A549 (cell line): ENCODE data around the gene MEPE. TPM values are rescaled to one million over a fixed set of nuclear protein-coding genes. Genes with fewer than 3 reads are reported as not detected.
A peak's percentile ranks its signal among the peaks of the same experiment; 100 is the strongest.

Source experiments
- ATAC-seq, 2 experiments: fragments of 200-7000 bp in 1 of 2; fragments of >200 bp in 1 of 2; cut with Nextera tagmentation in 1 of 2; cut with Tn5 transposase in 1 of 2; 3 replicates each; pipeline versions ENCODE4 v1.8.0 to v1.9.1; 2018 to 2020; ENCODE audit warnings: mild to moderate bottlenecking in 1 of 2, moderate library complexity in 1 of 2
- CTCF ChIA-PET: fragments of 300-600 bp; sonication (Branson Sonifier 250); formaldehyde crosslinking; extraction: SDS; loops from one replicate; lab custom pipeline; 2021; ENCODE audit warnings: antibody characterized with exemption, inconsistent platforms; lab: Yijun Ruan, JAX
- POLR2A ChIA-PET: fragments of 350-600 bp; formaldehyde crosslinking; extraction: SDS; loops from one replicate; lab custom pipeline; 2021; ENCODE audit warnings: antibody characterized with exemption, inconsistent platforms; lab: Yijun Ruan, JAX
- DNase-seq, 2 experiments: peaks; one replicate each; pipeline versions ENCODE4 v3.0.0 to v3.0.0-alpha.2; 2011 to 2016; ENCODE audit warnings: low read depth in 1 of 2, low spot score in 1 of 2
- FAIRE-seq: peaks from 2 replicates; lab custom pipeline; 2011; peaks lifted over from hg19 to GRCh38; lab: Jason Lieb, UNC
- H3K27ac ChIP-seq, 2 experiments: fragments of >200 bp; sonication (Bioruptor Twin); formaldehyde crosslinking; 3 replicates each; pipeline ENCODE4 v1.5.1; 2016 to 2017
- H3K4me1 ChIP-seq: fragments of >200 bp; sonication (Bioruptor Twin); formaldehyde crosslinking; 3 replicates; pipeline ENCODE4 v1.6.1; 2016
- H3K4me2 ChIP-seq: fragments of >200 bp; sonication (Bioruptor Twin); formaldehyde crosslinking; 3 replicates; pipeline ENCODE4 v1.6.1; 2016
- H3K4me3 ChIP-seq: fragments of >200 bp; sonication (Bioruptor Twin); formaldehyde crosslinking; 3 replicates; pipeline ENCODE4 v1.5.1; 2016
- H3K9me3 ChIP-seq: fragments of >200 bp; sonication (Bioruptor Twin); formaldehyde crosslinking; 3 replicates; pipeline ENCODE4 v1.6.1; 2016
- ATOH8 ChIP-seq: fragments of 250-450 bp; sonication (Bioruptor Pico); IDR thresholded peaks from 2 replicates; pipeline ENCODE4 v1.5.0; 2020; ENCODE audit warnings: low read depth, mild to moderate bottlenecking, moderate library complexity
- CTCF ChIP-seq: fragments of >200 bp; sonication (Bioruptor Twin); formaldehyde crosslinking; IDR thresholded peaks from 3 replicates; pipeline ENCODE4 v1.5.1; 2016
- E2F6 ChIP-seq: IDR thresholded peaks from 2 replicates; pipeline ENCODE4 v1.6.1; 2012; ENCODE audit warnings: low read depth, borderline replicate concordance
- EP300 ChIP-seq, 2 experiments: fragments of >200 bp; sonication (Bioruptor Twin); formaldehyde crosslinking; IDR thresholded peaks; 2 replicates in 1 of 2; 3 replicates in 1 of 2; pipeline ENCODE4 v1.6.1; 2016 to 2017
- ESRRA ChIP-seq: fragments of 150-350 bp; IDR thresholded peaks from 2 replicates; pipeline ENCODE4 v1.6.1; 2014; ENCODE audit warnings: mild to moderate bottlenecking, low read length, borderline replicate concordance
- FOXS1 ChIP-seq: fragments of 250-450 bp; sonication (Bioruptor Pico); IDR thresholded peaks from 2 replicates; pipeline ENCODE4 v1.5.0; 2020; ENCODE audit warnings: mild to moderate bottlenecking, moderate library complexity
- GATA3 ChIP-seq: IDR thresholded peaks from 2 replicates; pipeline ENCODE4 v1.6.1; 2012; ENCODE audit warnings: borderline replicate concordance
- HES2 ChIP-seq: fragments of >200 bp; sonication (Bioruptor Twin); formaldehyde crosslinking; IDR thresholded peaks from 2 replicates; pipeline ENCODE4 v1.6.1; 2016
- HOXB5 ChIP-seq: fragments of 250-450 bp; sonication (Bioruptor Pico); IDR thresholded peaks from 2 replicates; pipeline ENCODE4 v1.5.0; 2020; ENCODE audit warnings: mild to moderate bottlenecking, moderate library complexity
- JUNB ChIP-seq: fragments of >200 bp; sonication (Bioruptor Twin); formaldehyde crosslinking; IDR thresholded peaks from 2 replicates; pipeline ENCODE4 v1.6.1; 2016
- MAFK ChIP-seq: fragments of 450-650 bp; IDR thresholded peaks from 2 replicates; pipeline ENCODE4 v1.6.1; 2014; ENCODE audit not compliant: partially characterized antibody
- MYC ChIP-seq: IDR thresholded peaks from 2 replicates; pipeline ENCODE4 v1.6.1; 2012; ENCODE audit warnings: mild to moderate bottlenecking, inconsistent platforms, low read length, improper control_type of control experiment, borderline replicate concordance
- NFE2L2 ChIP-seq: fragments of 150-350 bp; conservative IDR thresholded peaks from 2 replicates; pipeline ENCODE4 v1.6.1; 2014; ENCODE audit warnings: low read length
- NR3C1 ChIP-seq: fragments of >200 bp; sonication (Bioruptor Twin); formaldehyde crosslinking; IDR thresholded peaks from 3 replicates; pipeline ENCODE4 v1.6.1; 2017
- PHF8 ChIP-seq: fragments of 200-600 bp; sonication (generic); IDR thresholded peaks from 2 replicates; pipeline ENCODE4 v1.6.1; 2016; ENCODE audit warnings: low read depth, mild to moderate bottlenecking, antibody characterized with exemption, moderate library complexity, borderline replicate concordance
- POLR2A ChIP-seq: IDR thresholded peaks from 2 replicates; pipeline ENCODE4 v1.6.1; 2012; ENCODE audit warnings: mild to moderate bottlenecking, low read length
- RFX5 ChIP-seq: fragments of 450-650 bp; IDR thresholded peaks from 2 replicates; pipeline ENCODE4 v1.7.1; 2014; ENCODE audit warnings: antibody characterized with exemption, mild to moderate bottlenecking, moderate library complexity
- TP53 ChIP-seq: fragments of 250-450 bp; sonication (Bioruptor Pico); IDR thresholded peaks from 2 replicates; pipeline ENCODE4 v1.5.0; 2021; ENCODE audit warnings: mild to moderate bottlenecking, moderate library complexity
- USF2 ChIP-seq: fragments of 450-650 bp; IDR thresholded peaks from 2 replicates; pipeline ENCODE4 v1.6.1; 2014; ENCODE audit warnings: antibody characterized with exemption
- ZC3H11A ChIP-seq: fragments of 450-650 bp; IDR thresholded peaks from 2 replicates; pipeline ENCODE4 v1.6.1; 2014; ENCODE audit warnings: antibody characterized with exemption, mild to moderate bottlenecking
- WGBS: methylation state at CpG from one replicate; pipeline ENCODE4 v1.1.6; 2017; ENCODE audit errors: missing lambda C conversion rate; 5-methylcytosine and 5-hydroxymethylcytosine counted together
- polyA plus RNA-seq, 4 experiments: library from polyadenylated mRNA; depleted of rRNA in 3 of 4; stranded (reverse); fragments of >200 nt; fragmentation: RNase III in 1 of 4; extraction: RNeasy Plus Mini Kit Qiagen cat#74134 plus additional on column Dnase treatment in 1 of 4; gene quantifications; 2 replicates in 3 of 4; 3 replicates in 1 of 4; pipeline ENCODE4 v1.2.3, GENCODE V29; 2011 to 2017

MEPE gene
- polyA plus RNA-seq, 2 of the 4 experiments (the other 2 are of a cell fraction): not detected

GRCh38 chr4:87865288-87865687, 32.5 kb downstream of the MEPE start:
- WGBS: 46% methylated on average over 3 of the region's 3 CpGs
- ChIA-PET POLR2A (no interaction called here), CTCF (interaction anchor here (0.9 to 3.2 kb wide), 2 partner anchors 7 to 11 kb away, joined by 3 to 19 read pairs; no protein-coding TSS in a partner anchor)
- Histone ChIP-seq H3K4me3 (no peak overlapping the region), H3K4me1 (peaks cover 13% of the 10 kb centered on the region), H3K4me2 (peak overlapping the region; percentile 27; the same call in 2 of the 3 replicates), H3K9me3 (no peaks in the 10 kb centered on the region), H3K27ac (peak overlapping the region; percentile 63 to 72; a peak in 3 of 6 replicates)
- DNase-seq (peak in 1 of 2 experiments; percentile 13), ATAC-seq (no peak), FAIRE-seq (no peak)
- TF ChIP-seq ZC3H11A (no peak), FOXS1 (CRISPR knock-in tag) (no peak), NFE2L2 (no peak), ESRRA (no peak), E2F6 (no peak)

GRCh38 chr4:87865960-87866598, 33.3 kb downstream of the MEPE start:
- peak in 1 of 2 experiments; percentile 58 for DNase-seq
- peak in 1 of 2 experiments; percentile 50; a peak in 2 of 6 replicates for ATAC-seq
- Histone ChIP-seq H3K4me1 (peaks cover 13% of the 10 kb centered on the region), H3K4me3 (no peak overlapping the region), H3K9me3 (no peaks in the 10 kb centered on the region), H3K4me2 (peak overlapping the region; percentile 27), H3K27ac (peak overlapping the region; percentile 63 to 72)
- TF ChIP-seq MAFK: peak; percentile 59
- TF ChIP-seq TP53 (CRISPR knock-in tag): no peak
- no peak for TF ChIP-seq GATA3
- CTCF ChIA-PET: interaction anchor here (1.0 to 1.6 kb wide), 2 partner anchors 13 to 119 kb away, joined by 4 to 8 read pairs; no protein-coding TSS in a partner anchor
- 33% methylated on average over 1 of the region's 1 CpG for WGBS
- FAIRE-seq: no peak
- POLR2A ChIA-PET: no interaction called here

GRCh38 chr4:87868522-87868921, 35.8 kb downstream of the MEPE start:
- ChIA-PET POLR2A (no interaction called here), CTCF (interaction anchor here (0.7 to 1.0 kb wide), 2 partner anchors 15 to 647 kb away, joined by 3 to 4 read pairs; no protein-coding TSS in a partner anchor)
- DNase-seq: no peak
- H3K4me2 ChIP-seq: no peak overlapping the region
- no peak overlapping the region for H3K4me3 ChIP-seq
- no peaks in the 10 kb centered on the region for H3K9me3 ChIP-seq
- H3K4me1 ChIP-seq: peaks cover 13% of the 10 kb centered on the region
- WGBS: 17% methylated on average over 1 of the region's 1 CpG
- H3K27ac ChIP-seq: no peak overlapping the region
- no peak for ATAC-seq
- no peak for FAIRE-seq
- TF ChIP-seq HES2 (no peak), RFX5 (no peak), JUNB (no peak), MYC (no peak), HOXB5 (CRISPR knock-in tag) (no peak), ATOH8 (CRISPR knock-in tag) (no peak), USF2 (no peak), POLR2A (no peak), CTCF (no peak), NR3C1 (no peak), EP300 (IDR thresholded peaks at IDR 0.05) (no peak), PHF8 (no peak)
